PC-3 (cell line): Measurements from ENCODE around the gene COL6A2. TPM values are rescaled to one million over a fixed set of nuclear protein-coding genes. Genes with fewer than 3 reads are reported as not detected.

Source experiments
- ATAC-seq: fragments of 200-7000 bp; cut with Tn5 transposase; 2 replicates; pipeline ENCODE4 v1.9.1; 2020; ENCODE audit warnings: mild to moderate bottlenecking, moderate library complexity
- BruUV-seq: library from RNA; stranded (reverse); fragments of 400-500 nt; replicated peaks from 2 replicates; lab custom pipeline; 2021; lab: Mats Ljungman, UMichigan
- CTCF ChIA-PET: fragments of 300-600 bp; sonication (Branson Sonifier 250); formaldehyde crosslinking; loops from one replicate; lab custom pipeline; 2022; ENCODE audit warnings: antibody characterized with exemption; lab: Charles Lee
- POLR2A ChIA-PET: fragments of 300-600 bp; sonication (Branson Sonifier 250); formaldehyde crosslinking; loops from one replicate; lab custom pipeline; 2022; ENCODE audit warnings: antibody characterized with exemption; ENCODE audit not compliant: unreplicated experiment; lab: Charles Lee
- DNase-seq: peaks from one replicate; pipeline ENCODE4 v3.0.0-alpha.2; 2015
- H2AFZ ChIP-seq: fragments of 300-600 bp; sonication (generic); 2 replicates; pipeline ENCODE4 v1.6.0; 2016; ENCODE audit warnings: antibody characterized with exemption, low read length
- H3F3A ChIP-seq: fragments of 300-600 bp; sonication (generic); one replicate; pipeline ENCODE4 v1.6.0; 2017; ENCODE audit warnings: antibody characterized with exemption, low read length, control low read depth, mild to moderate bottlenecking; ENCODE audit not compliant: unreplicated experiment
- H3K27ac ChIP-seq: fragments of 300-600 bp; sonication (generic); 2 replicates; pipeline ENCODE4 v1.5.1; 2016; ENCODE audit warnings: mild to moderate bottlenecking, low read length
- H3K27me3 ChIP-seq: fragments of 300-600 bp; sonication (generic); 2 replicates; pipeline ENCODE4 v1.6.1; 2016; ENCODE audit warnings: low read length, mixed read lengths
- H3K36me3 ChIP-seq: fragments of 300-600 bp; sonication (generic); 2 replicates; pipeline ENCODE4 v1.6.1; 2016; ENCODE audit warnings: low read depth, mixed run types, low read length, mixed read lengths
- H3K4me1 ChIP-seq: fragments of 300-600 bp; sonication (generic); 2 replicates; pipeline ENCODE4 v1.5.1; 2016; ENCODE audit warnings: low read length; ENCODE audit not compliant: insufficient read depth
- H3K4me2 ChIP-seq: fragments of 300-600 bp; sonication (generic); 2 replicates; pipeline ENCODE4 v1.6.0; 2016; ENCODE audit warnings: low read length
- H3K4me3 ChIP-seq: fragments of 300-600 bp; sonication (generic); 2 replicates; pipeline ENCODE4 v1.5.1; 2016; ENCODE audit warnings: mild to moderate bottlenecking, low read length, mixed read lengths
- H3K79me2 ChIP-seq: fragments of 300-600 bp; sonication (generic); 2 replicates; pipeline ENCODE4 v1.6.1; 2017; ENCODE audit warnings: low read length, mixed read lengths
- H3K9ac ChIP-seq: fragments of 300-600 bp; sonication (generic); 2 replicates; pipeline ENCODE4 v1.6.0; 2016; ENCODE audit warnings: mild to moderate bottlenecking, low read length
- H3K9me2 ChIP-seq: fragments of 300-600 bp; sonication (generic); replicated peaks from 2 replicates; pipeline ENCODE4 v1.6.1; 2016; ENCODE audit warnings: mixed run types, low read length, mixed read lengths
- H3K9me3 ChIP-seq: fragments of 300-600 bp; sonication (generic); 2 replicates; pipeline ENCODE4 v1.6.1; 2016; ENCODE audit warnings: low read length, mixed read lengths
- H4K20me1 ChIP-seq: fragments of 300-600 bp; sonication (generic); 2 replicates; pipeline ENCODE4 v1.6.1; 2016; ENCODE audit warnings: low read length, mixed read lengths
- EZH2 ChIP-seq: fragments of 300-600 bp; sonication (generic); IDR thresholded peaks from one replicate; pipeline ENCODE4 v1.6.1; 2017; ENCODE audit warnings: antibody characterized with exemption, mild to moderate bottlenecking, low read length; ENCODE audit not compliant: unreplicated experiment
- EZH2phosphoT487 ChIP-seq: fragments of 300-600 bp; sonication (generic); IDR thresholded peaks from 2 replicates; pipeline ENCODE4 v1.6.1; 2018; ENCODE audit warnings: mild to moderate bottlenecking, antibody characterized with exemption, low read length, borderline replicate concordance
- intact Hi-C: fragments of 100-400 bp; cut with micrococcal nuclease; formaldehyde crosslinking; loops from 2 replicates; pipeline ENCODE4 v1.9.0; 2023
- total RNA-seq: library from RNA; depleted of rRNA; stranded (reverse); fragments of >200 nt; gene quantifications from 2 replicates; pipeline ENCODE4 v1.2.3, GENCODE V29; 2014
- TF ChIP-seq, protein P1 (sequence below): fragments of 300-600 bp; sonication (generic); conservative IDR thresholded peaks from 2 replicates; pipeline ENCODE4 v1.5.1; 2017; ENCODE audit warnings: antibody characterized with exemption, low read depth, mild to moderate bottlenecking, low read length

COL6A2 gene
- total RNA-seq, 1 experiment from 2014 or later = 521 TPM

DNA sequence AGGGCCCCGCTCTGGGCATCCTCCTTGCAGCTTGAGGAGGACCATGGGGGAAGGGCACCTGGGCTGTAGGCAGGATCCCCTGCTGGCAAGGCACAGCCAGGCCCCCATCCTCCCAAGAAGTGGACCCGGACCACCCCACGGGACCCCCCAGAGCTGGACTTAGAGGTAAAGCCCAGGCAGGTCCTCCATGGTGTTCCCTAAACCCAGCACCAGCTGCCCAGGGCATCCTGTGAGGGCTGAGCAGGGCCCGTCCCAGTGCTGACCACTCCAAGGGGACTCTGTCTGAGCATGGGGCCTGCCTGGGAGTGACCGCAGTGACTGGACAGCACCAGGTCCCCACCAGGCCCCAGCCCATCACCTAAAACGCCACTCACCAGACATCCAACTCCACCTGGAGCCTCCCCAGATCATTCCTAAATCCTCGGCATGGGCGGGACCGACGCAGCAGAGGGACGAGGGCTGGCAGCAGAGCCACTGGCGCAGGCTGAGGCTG is 21.3 kb downstream of the COL6A2 start:
- H3K79me2 ChIP-seq = no peaks in the 10 kb centered on the region
- no TSS peak for BruUV-seq
- H3K4me3 ChIP-seq = no peak overlapping the region
- TF ChIP-seq, protein P1, sequence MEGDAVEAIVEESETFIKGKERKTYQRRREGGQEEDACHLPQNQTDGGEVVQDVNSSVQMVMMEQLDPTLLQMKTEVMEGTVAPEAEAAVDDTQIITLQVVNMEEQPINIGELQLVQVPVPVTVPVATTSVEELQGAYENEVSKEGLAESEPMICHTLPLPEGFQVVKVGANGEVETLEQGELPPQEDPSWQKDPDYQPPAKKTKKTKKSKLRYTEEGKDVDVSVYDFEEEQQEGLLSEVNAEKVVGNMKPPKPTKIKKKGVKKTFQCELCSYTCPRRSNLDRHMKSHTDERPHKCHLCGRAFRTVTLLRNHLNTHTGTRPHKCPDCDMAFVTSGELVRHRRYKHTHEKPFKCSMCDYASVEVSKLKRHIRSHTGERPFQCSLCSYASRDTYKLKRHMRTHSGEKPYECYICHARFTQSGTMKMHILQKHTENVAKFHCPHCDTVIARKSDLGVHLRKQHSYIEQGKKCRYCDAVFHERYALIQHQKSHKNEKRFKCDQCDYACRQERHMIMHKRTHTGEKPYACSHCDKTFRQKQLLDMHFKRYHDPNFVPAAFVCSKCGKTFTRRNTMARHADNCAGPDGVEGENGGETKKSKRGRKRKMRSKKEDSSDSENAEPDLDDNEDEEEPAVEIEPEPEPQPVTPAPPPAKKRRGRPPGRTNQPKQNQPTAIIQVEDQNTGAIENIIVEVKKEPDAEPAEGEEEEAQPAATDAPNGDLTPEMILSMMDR = no peak
- TF ChIP-seq EZH2 (no peak), EZH2phosphoT487 (no peak)
- intact Hi-C loops = no loop called here
- H3K9ac ChIP-seq = no peak overlapping the region
- H3K9me3 ChIP-seq = no peaks in the 10 kb centered on the region
- POLR2A ChIA-PET = no interaction called here
- peaks cover 67% of the 10 kb centered on the region for H3K36me3 ChIP-seq
- H3K9me2 ChIP-seq = no peaks in the 10 kb centered on the region
- no peak overlapping the region for H3K4me2 ChIP-seq
- CTCF ChIA-PET = no interaction called here
- ATAC-seq (no peak), DNase-seq (no peak)
- no peak overlapping the region for H2AFZ ChIP-seq
- H3K4me1 ChIP-seq = peaks cover 25% of the 10 kb centered on the region
- H3F3A ChIP-seq = no peaks in the 10 kb centered on the region
- H4K20me1 ChIP-seq = no peaks in the 10 kb centered on the region
- no peaks in the 10 kb centered on the region for H3K27me3 ChIP-seq
- no peak overlapping the region for H3K27ac ChIP-seq

DNA sequence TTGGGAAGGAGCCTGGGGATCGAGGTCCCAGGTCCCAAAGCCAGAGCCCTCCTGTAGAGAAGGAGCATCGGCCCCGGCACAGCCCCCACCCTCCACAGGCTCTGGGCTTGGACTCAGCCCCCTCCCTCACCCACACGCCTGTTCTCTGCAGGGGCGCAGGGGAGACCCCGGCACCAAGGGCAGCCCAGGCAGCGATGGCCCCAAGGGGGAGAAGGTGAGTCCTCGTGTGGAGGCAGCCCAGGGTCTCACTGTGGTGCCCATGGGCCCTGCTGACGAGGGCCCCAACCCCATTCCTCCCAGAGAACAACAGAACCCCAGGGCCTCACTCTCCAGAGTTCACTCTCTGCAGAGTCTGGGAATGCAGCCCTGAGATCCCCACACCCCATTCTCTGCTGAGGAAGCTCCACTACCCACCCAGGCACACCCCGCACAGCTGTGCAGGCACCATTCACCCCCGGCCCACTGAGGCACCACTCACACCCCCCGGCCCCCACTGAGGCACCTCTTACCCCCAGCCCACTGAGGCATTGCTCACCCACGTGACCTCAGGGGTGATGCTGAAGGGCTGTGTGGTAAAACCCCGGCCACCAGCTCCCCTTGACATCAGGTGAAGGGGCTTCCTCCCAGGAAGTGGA is 21.8 kb downstream of the COL6A2 start:
- no peak for TF ChIP-seq EZH2
- no peak for TF ChIP-seq EZH2phosphoT487
- TF ChIP-seq, protein P1 = no peak
- Histone ChIP-seq H3K27me3 (no peaks in the 10 kb centered on the region), H3K79me2 (no peaks in the 10 kb centered on the region), H3K9me2 (no peaks in the 10 kb centered on the region), H4K20me1 (no peaks in the 10 kb centered on the region), H3F3A (no peaks in the 10 kb centered on the region), H3K4me3 (no peak overlapping the region), H3K9me3 (no peaks in the 10 kb centered on the region), H3K4me2 (no peak overlapping the region), H3K27ac (no peak overlapping the region), H2AFZ (no peak overlapping the region), H3K9ac (no peak overlapping the region), H3K36me3 (peaks cover 66% of the 10 kb centered on the region), H3K4me1 (peaks cover 25% of the 10 kb centered on the region)
- ATAC-seq (no peak), DNase-seq (no peak)
- CTCF ChIA-PET = no interaction called here
- BruUV-seq = no TSS peak
- intact Hi-C loops = no loop called here
- POLR2A ChIA-PET = no interaction called here
